Stimulated activated naive CD8-positive, alpha-beta T cell treated with anti-CD3 and anti-CD28 coated beads, Interleukin-15, Interleukin-2, amounts not matched to agents 100 U/mL and 50 U/mL, for 24 hours (primary cell): Measurements from ENCODE around the gene MAPK1.
A peak's percentile ranks its signal among the peaks of the same experiment; 100 is the strongest.
"Not testable (repeated sequence)": the region's sequence is repeated elsewhere in the genome, so short reads cannot be mapped to it uniquely, and the experiment has no call there.

ENCODE experiments used
- ATAC-seq: fragments of 150-1000 bp; cut with Tn5 transposase; one replicate; pipeline ENCODE4 v1.10.0; 2021
- DNase-seq: peaks from one replicate; pipeline ENCODE4 v3.0.0; 2021

MAPK1 gene

DNA sequence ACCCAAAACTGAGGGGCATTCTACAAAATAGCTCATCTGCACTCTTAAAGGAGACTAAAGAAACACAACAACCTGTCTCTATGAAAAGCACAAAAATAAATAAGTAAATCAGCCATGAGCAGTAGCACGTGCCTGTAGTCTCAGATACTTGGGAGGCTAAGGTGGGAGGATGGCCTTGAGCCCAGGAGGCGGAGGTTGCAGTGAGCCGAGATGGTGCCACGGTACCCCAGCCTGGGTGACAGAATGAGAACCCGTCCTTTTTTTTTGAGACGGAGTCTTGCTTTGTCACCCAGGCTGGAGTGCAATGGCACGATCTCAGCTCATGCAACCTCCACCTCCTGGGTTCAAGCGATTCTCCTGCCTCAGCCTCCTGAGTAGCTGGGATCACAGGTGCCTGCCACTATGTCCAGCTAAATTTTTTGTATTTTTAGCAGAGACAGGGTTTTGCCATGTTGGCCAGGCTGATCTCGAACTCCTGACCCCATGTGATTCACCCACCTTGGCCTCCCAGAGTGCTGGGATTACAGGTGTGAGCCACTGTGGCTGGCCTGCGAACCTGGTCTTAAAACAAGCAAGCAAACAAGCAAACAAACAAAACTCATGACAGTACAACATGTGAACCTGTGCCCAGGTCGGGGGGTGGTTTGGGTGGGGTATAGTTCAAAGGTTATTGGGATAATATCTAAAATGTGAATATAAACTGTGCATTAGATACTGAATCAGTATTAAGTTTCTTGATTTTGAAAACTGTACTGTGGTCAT lies 76.4 kb downstream of the MAPK1 start:
- DNase-seq, ATAC-seq: not testable (repeated sequence)

DNA sequence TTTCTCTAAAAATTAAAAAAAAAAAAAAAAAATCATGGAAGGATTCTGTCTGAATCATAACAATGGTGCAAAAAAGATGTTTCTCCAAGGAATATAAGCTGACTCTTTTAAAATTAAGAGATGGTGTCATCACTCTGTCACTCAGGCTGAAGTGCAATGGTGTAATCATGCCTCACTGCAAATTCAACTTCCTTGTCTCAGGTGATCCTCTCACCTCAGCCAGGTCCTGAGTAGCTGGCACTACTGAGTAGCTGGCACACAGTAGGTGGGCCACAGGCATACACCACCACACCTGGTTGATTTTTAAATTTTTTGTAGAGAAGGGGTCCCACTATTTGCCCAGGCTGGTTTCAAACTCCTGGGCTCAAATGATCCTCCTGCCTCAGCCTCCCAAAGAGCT lies 77.1 kb downstream of the MAPK1 start:
- no peak for DNase-seq
- ATAC-seq: no peak

DNA sequence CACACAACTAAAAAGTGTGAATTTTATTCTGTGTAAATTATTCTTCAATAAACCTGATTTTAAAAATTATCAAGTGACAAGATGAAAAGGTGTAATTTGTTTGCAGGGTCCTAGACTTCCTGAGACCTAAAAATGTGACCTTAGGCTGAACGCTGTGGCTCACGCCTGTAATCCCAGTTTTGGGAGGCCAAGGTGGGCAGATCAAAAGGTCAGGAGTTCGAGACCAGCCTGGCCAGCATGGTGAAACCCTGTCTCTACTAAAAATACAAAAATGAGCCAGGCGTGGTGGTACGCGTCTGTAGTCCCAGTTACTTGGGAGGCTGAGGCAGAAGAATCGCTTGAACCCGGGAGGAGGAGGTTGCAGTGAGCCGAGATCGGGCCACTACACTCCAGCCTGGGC lies 79.9 kb downstream of the MAPK1 start:
- not testable (repeated sequence) for ATAC-seq

DNA sequence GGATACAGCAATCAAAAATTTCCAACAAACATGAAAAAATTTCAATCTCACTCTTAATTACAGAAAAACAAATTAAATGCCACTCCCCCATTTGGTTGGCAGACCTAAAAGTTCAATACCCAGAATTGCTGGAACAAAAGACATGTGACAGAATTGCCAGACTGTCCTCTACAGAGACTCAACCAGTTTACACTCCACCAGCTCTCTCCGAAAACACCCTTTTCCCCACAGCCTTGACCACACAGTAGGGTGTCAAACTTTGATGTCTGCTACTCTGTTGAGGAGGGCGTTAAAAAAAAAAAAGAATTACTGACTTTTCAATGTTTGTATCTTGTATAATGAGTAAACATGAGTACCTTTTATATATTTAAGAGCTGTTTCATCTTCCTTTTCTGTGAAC lies 87.2 kb downstream of the MAPK1 start:
- no peak for ATAC-seq
- DNase-seq: no peak

More for the DNA sequence above, 79.9 kb downstream of the MAPK1 start:
- DNase-seq: not testable (repeated sequence)

DNA sequence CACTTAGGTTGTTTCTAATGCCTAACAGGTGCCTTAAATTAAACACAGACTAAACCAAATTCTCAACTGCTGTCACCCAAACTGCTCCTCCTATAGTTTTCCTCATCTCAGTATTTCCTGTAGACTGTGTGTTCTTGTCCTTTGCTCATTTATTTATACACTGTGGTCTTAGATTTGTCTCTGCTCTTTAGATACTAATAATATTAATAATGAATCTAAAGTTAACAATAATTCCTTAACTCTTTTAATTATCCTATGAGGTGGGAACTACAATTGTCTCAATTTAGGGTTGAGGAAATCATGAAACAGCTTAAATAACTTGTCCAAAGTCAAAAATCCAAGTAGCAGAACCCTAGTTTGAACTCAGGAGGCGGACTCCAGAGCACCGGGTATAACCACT lies 88.0 kb downstream of the MAPK1 start:
- ATAC-seq (no peak), DNase-seq (no peak)

DNA sequence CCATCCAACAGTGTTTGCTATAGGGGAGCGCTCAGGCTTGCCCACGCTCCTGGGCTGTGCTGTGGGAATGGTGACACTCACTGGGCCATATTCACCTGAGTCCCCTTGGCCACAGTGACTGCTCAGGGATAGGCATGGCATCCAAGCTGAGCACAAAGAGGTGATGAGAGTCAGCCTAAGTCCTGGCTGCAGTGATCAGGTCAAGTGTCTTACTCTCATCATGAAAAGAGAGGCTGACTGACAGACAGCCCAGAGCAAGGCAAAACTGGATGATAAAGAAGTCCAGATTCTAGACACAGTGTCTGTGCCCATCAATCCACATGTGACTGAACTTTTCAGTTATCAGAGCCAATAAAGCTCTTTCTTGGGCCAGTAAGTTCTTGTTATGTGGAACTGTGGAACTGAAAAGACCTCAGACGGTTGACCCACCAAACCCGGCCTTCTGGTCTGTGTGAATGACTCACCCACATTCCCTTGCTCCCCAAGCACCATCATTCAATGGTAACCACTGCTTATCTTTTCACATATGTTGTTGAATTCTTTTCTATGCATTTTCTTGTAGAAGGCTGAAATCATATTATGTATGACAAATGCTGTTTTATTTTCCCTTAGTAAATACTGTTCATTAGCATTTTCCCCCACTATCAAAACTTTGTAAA lies 88.6 kb downstream of the MAPK1 start:
- no peak for DNase-seq
- ATAC-seq: no peak

DNA sequence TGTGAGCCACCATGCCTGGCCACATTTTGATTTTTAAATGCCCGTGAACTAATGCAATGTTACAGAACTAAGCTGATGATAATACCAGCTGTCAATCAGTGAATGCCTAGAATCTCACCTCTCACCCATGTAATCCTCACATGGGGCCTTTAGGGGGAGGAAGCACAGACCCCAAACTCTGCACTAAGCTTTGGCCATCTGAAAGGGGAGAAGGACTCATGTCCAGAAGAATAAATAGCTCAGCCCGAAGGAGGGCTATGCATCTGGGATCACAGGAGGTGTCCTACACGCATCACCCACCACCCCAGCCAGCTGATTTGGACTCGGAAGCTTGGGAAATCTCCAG lies 95.8 kb downstream of the MAPK1 start:
- ATAC-seq: no peak
- no peak for DNase-seq

DNA sequence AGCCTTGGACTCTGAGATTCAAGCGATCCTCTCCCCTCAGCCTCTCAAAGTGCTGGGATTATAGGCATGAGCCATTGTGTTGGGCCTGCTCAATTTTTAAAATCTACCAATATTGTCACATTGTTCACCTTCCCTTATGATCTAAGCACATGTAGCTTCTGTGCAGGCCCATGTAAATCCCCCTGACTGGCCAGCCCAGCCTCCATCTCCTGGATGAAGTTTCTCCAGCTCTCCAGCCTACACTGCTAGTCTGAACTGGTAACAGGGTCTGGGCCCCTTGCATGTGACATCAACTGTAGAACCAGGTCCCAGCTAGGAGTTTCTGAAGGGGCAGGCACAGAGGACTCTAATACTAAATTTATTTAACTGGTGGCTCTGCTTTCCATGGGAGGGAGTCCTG lies 99.0 kb downstream of the MAPK1 start:
- DNase-seq (no peak), ATAC-seq (no peak)

DNA sequence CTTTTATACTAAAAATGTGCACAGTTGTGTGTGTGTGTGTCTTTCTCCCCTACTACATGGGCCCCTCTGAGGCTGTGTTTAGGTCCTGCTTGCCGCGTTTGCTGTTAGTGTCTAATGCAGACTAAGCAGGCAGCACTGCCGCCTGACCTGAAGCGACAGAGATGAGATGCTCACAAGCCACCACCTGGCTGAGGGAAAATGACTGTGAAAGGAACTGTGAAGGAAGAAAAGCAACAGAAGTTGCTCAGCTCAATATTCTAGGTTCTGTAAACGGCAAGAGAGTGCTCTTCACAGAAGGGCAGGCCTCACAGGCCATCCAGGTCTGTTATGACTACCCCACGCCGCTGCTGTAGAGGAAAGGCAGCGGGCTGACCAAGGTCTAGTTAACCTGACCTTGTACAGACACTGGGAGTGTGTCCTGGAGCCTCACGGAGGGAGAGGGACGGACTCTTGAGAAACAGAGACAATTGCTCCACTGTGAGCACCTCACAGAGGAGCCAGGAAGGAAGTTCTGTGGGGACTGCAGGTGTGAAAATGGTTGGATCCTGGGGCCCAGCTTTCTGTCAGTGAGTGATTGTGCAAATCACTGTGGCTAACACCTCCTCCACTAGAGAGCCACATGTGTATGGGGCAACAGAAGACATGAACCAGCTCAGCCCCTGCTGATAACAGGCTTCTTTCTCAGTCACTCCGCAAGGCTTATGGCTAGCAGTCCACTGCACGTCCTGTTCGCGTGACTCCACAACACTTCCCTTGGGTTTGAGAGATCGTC lies 100.6 kb downstream of the MAPK1 start:
- peak; percentile 81 for ATAC-seq
- peak; percentile 67 for DNase-seq

DNA sequence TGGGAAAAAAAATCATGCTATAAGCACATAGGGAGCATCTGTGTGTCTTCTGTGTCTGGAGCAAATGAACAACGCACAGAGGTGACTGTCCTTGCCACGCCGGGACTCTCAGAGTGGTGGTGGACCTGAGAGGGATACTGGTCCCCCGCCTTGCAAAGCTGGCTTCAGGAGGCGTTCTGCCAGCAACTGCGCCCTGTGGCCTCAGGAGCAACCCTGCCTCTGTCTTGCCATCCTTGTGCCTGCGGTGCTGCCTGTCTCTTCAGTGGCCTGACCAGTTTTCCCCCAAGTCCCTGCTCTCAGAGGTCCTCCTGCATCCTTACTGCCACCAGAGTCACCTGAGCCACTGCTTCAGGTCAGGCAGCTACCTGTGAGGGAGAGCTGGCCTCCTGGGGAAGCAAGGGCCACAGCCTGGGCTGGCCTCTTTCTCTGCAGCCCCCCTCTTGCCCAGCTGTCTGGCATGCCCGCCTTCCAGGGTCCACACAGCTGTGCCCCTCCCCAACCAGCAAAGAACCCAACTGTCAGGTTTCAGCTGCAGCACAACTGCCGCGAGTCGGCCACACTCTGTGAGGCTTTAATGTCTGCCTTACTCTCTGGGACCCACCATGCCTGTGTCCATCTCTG lies 101.4 kb downstream of the MAPK1 start:
- ATAC-seq (no peak), DNase-seq (no peak)

DNA sequence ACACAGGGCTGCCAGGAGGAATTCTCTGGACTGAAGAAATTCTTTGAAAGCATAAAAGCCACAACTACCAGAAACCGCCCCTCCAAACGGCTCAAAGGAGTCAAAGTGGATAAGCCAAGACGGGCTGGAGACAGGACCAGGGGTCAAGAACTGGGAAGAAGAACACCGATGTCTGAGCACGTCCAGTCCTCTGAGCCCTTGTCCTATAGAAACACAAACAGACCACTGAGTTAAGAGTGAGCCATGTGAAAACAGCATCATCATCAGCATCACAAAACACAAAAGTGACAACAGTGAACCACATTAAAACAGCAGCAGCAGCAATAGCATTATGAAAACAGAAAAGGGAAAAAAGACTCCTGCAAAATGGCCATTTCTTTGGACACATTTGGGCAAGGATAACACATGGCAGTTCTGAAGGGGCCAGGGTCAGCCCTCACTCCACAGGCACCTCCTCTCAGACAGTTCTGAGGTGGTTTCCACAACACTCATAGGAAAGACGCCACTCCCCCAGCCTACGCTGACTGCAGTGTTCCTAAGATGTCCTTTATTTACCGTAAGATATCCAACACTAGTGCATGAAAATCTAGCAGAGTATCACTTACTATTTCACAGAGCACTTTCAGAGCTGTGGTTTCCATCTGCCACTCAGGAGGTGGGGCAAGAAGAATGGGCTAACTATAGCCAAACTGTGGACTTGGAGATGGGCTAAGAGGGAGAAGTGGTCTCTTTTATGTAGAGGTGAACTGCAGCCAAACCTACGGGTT lies 103.2 kb downstream of the MAPK1 start:
- peak; percentile 37 for DNase-seq
- no peak for ATAC-seq

DNA sequence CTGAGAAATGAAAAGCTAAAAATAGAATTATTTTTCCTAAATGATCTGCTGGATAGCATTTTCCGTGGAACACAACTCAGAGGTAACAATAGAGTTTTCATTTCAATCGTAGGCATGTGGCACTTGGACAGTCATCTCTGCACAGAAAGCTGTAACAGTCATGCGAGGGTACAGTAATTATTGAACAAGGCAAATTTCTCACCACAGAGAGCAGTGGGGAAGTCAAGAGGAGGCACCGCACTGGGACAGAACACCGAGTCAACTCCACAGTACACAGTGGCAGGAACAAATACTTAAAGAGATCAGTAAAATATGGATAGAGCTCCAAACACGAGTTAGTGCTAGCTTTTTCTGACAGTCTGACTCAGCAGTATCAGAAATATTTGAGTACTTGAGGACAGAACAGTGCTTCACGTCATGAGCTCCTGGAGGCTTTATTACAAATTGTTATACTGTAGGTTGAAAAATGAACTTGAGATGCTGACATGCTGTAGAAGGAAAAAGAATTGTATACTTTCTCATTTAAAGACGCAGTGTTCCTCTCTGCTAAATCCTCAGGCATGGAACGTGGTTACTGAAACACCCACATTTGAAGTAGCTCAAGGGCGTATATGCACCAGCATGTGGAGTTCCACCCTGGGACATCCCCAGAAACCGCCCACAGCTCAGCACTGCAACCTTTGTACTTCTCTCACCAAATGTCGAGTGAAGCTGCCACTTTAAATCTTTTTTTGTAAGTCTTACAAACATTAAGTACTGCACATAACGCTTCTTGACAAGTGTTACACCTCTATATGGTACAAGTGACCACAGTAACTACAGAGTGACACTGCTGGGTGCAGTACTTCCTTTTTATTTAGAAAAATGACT lies 104.5 kb downstream of the MAPK1 start:
- peak; percentile 59 for DNase-seq
- ATAC-seq: peak; percentile 73

DNA sequence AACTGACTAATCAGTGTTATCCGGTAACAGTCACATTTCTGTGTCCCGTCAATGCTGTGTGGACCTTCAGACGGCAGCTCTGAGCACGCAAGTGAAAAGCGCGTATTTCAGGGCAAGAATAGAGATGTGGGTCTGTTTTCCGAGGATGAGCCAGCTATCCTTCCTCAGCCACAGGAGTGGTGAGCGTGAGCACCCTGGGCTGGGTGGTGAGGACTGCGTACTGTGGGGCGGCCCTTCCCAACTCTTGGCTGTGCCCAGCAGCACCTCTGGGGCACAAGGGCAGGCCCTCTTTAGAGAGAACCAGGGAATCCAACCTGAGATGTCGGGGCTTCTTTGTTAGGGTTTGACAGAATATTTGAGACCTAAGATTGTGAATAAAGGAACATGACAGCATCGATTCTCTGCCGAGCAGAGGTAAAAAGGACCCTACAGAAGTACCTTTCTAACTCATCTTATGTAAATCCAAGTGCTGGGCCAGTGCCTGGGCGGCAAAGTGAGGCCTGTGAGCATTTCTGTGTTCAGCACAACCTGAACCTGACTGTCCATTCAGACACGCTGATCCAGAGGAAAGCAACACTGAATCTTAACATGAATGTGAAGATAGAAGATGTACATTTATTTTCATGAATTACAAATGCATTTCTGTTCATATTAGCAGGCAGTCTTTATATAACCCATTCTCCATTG lies 105.3 kb downstream of the MAPK1 start:
- ATAC-seq (no peak), DNase-seq (no peak)

DNA sequence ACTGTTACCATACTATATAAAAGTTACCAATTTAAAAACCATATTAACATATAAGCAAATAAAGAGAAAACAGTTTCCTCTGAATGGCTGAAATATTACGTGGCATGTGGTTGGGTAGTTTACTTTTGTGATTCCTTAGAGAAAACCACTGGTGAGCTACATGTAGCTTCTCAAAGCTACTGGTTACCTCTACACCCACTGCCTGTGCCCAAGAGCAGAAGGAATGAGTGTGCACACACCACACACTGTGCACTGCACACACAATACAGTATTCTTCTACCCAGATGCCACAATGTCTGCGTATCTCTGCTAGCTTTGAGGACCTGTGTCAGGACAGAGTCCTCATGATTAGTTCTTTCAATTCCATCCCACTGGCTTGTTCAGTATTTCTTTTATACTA lies 106.4 kb downstream of the MAPK1 start:
- peak; percentile 74 for ATAC-seq
- peak; percentile 27 for DNase-seq

DNA sequence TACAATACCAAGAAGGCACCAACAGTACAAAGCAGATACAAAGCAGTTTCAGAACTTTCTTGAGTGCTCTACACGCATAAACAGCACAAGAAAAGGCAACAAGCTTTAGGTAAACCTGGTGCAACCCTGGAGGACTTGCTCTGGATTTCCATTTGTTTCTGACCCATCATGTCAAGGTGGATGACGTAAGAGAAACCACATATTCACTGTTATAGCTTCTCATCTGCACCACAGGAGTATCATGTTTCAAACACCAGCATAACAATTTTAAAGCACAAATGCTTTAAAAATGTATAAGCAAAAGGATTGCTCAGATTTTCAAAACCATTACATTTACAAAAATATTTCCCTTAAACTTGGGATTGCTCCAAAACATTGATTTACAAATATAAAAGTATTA lies 106.8 kb downstream of the MAPK1 start:
- ATAC-seq (no peak), DNase-seq (no peak)

DNA sequence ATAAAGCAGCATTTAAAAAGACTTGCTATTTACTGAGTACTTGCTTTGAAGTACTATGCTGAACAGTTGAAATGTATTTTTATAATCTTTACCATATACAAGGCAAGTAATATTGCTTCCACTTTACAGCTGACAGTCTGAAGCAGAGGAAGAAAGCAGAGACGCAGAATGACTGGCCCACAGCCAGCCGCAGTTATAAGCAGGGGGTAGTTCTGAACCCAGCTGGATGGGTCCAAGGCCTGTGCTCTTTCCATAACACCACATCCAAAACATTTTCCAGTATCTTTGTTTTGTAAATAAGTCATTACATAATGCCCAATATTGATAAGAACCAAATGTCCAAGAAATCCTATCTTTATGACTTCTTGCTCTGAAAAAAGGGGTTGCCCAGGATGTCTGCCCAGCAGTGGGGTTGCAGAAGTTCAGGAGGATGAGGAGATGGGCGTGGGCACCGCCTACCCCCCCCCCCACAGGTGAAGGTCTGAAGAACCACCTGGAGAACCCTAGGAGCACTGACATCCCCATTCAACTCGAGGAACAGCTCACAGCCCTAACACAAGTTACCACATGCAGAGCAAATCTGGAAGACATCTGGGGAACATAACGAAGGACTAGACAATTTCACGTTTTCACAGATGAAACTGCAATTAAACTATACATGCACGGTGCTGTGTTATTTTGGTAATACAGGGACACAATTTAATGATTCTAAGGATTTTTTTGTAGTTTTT lies 107.6 kb downstream of the MAPK1 start:
- ATAC-seq: no peak
- no peak for DNase-seq

DNA sequence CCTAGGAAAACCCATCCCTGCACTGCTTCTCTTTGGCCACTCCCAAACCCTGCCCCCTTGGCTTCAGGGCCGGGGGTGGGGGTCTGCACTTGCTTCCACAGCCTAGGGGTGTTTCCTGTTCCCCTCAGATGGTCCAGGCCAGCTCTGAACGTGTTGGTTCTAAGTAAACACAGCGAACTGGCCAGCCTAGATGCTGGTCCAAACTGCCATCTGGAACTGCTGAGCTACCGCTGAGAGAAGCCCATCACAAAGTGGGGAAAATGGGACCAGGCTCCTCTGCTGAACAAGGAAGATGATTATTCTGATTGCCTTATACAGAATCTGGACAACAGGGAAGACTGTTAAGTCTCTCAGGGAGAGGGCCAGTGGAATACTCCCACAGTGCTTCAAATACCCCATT lies 108.4 kb downstream of the MAPK1 start:
- ATAC-seq (no peak), DNase-seq (no peak)

DNA sequence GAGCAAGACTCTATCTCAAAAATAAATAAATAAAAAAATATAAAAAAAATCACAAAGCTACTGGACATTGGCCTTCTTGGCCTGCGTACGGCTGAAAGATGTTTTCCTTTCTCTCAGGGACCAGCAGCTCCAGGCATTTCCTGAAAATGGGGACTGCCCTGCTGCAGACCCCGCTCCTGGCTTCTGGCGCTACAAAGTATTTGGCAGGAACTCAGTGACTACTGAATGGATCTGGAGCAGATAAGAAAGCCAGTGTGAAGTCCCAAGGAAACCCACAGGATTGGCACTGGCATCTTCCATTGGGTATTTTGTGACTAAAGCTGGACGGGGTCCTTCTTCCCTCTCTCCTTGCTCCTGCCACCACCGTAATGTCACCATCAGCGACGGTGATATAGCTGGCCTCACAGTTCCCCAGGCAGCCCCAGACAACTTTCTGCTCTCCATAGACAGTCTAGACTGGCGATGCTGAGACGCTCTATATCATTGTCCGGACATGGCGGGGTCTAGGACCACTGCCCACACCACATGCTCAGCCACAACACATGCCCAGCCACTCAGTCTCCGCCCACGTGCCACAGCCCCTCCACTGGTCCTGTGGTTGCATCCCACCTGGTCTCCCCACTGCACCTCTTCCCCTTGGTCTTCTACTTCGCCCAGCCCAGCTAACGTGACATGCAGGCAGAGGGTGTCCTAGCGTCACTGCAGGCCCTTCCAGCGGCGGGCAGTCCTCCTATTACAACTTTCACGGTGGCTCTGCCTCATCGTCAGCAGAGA lies 109.2 kb downstream of the MAPK1 start:
- DNase-seq (no peak), ATAC-seq (no peak)

DNA sequence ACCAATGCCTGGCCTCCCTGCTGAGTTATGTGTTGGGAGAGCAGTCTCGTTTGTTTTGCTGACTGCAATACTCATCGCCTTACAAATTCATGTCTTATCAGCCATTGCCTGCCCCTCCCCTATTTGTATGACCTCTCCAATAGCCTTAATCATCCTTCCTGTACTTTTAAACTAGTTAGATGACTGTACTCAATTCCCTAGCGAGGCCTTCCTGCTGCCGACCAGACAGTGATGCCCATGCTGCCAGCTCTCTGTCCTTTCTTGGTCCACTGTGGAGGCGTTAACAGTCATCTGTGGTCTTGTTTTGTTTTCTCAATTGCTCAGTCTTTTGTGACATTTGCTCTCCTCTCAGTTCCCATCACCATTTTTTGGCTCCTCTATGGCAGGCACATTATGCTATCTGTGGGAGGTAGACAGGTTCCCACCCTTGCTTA lies 111.6 kb downstream of the MAPK1 start:
- peak; percentile 64 for ATAC-seq
- no peak for DNase-seq
